ENCODE results near the gene ATF7IP.

ATF7IP gene

GRCh38 chr12:14384783-14385638 is 19.5 kb downstream of the ATF7IP start:
- peak overlapping the region; percentile 37 for H3K4me3 ChIP-seq (ENCODE audit: low read depth, low read length)

GRCh38 chr12:14387219-14387871 is 21.9 kb downstream of the ATF7IP start:
- no peak for TF ChIP-seq CTCF (IDR thresholded peaks at IDR 0.05; ENCODE audit: control insufficient read depth, extremely low read depth, insufficient read depth)
- no peak for DNase-seq (ENCODE audit: low read depth)
- H3K4me3 ChIP-seq (ENCODE audit: low read depth, low read length), result no peak overlapping the region

More at GRCh38 chr12:14384783-14385638, 19.5 kb downstream of the ATF7IP start:
- TF ChIP-seq CTCF (IDR thresholded peaks at IDR 0.05; ENCODE audit: control insufficient read depth, extremely low read depth, insufficient read depth), result no peak
- peak; percentile 92 for DNase-seq (ENCODE audit: low read depth)

- no peak for TF ChIP-seq CTCF (IDR thresholded peaks at IDR 0.05; ENCODE audit: control insufficient read depth, extremely low read depth, insufficient read depth)
- no peak for DNase-seq (ENCODE audit: low read depth)
- H3K4me3 ChIP-seq (ENCODE audit: low read depth, low read length), result no peak overlapping the region
These were observed 25.0 kb downstream of the ATF7IP start for GRCh38 chr12:14390449-14390848.

- TF ChIP-seq CTCF (IDR thresholded peaks at IDR 0.05; ENCODE audit: control insufficient read depth, extremely low read depth, insufficient read depth), result no peak
- no peak overlapping the region for H3K4me3 ChIP-seq (ENCODE audit: low read depth, low read length)
- DNase-seq (ENCODE audit: low read depth), result no peak
These were observed 25.5 kb downstream of the ATF7IP start for GRCh38 chr12:14390870-14391530.

GRCh38 chr12:14393751-14394150 is 28.3 kb downstream of the ATF7IP start:
- H3K4me3 ChIP-seq (ENCODE audit: low read depth, low read length), result no peak overlapping the region
- TF ChIP-seq CTCF (IDR thresholded peaks at IDR 0.05; ENCODE audit: control insufficient read depth, extremely low read depth, insufficient read depth), result no peak
- no peak for DNase-seq (ENCODE audit: low read depth)

GRCh38 chr12:14394317-14395073 is 29.0 kb downstream of the ATF7IP start:
- no peak overlapping the region for H3K4me3 ChIP-seq (ENCODE audit: low read depth, low read length)
- DNase-seq (ENCODE audit: low read depth), result peak; percentile 65
- TF ChIP-seq CTCF (IDR thresholded peaks at IDR 0.05; ENCODE audit: control insufficient read depth, extremely low read depth, insufficient read depth), result peak; percentile 23; the same call in 1 of the 2 replicates

Data from LNCaP clone FGC (cell line).